Dedifferentiated amniotic fluid mesenchymal stem cell (primary cell): Measurements from ENCODE around the gene TNS4.

ENCODE experiments used
- DNase-seq: peaks from one replicate; pipeline ENCODE4 v3.0.0-alpha.2; 2016; ENCODE audit errors: extremely low spot score

The TNS4 gene

GRCh38 chr17:40440166-40440565, 61.3 kb downstream of the TNS4 start:
- DNase-seq, result no peak

- DNase-seq, result no peak
These were observed 64.2 kb downstream of the TNS4 start for GRCh38 chr17:40437095-40437732.

GRCh38 chr17:40436636-40437035, 64.8 kb downstream of the TNS4 start:
- DNase-seq, result no peak

- DNase-seq, result no peak
These were observed 67.6 kb downstream of the TNS4 start for GRCh38 chr17:40433551-40434415.

- DNase-seq, result peak; percentile 59
These were observed 68.4 kb downstream of the TNS4 start for GRCh38 chr17:40432864-40433528.

GRCh38 chr17:40431231-40431602, 70.2 kb downstream of the TNS4 start:
- no peak for DNase-seq

- no peak for DNase-seq
These were observed 70.9 kb downstream of the TNS4 start for GRCh38 chr17:40430272-40431230.

- no peak for DNase-seq
These were observed 74.4 kb downstream of the TNS4 start for GRCh38 chr17:40427002-40427491.
